CD4-positive, alpha-beta T cell (primary cell): ENCODE results near the gene COA5. TPM values are rescaled to one million over a fixed set of nuclear protein-coding genes. Genes with fewer than 3 reads are reported as not detected.
A peak's percentile ranks its signal among the peaks of the same experiment; 100 is the strongest.

Source experiments
- ATAC-seq: fragments of 200-7000 bp; cut with Tn5 transposase; one replicate; pipeline ENCODE4 v1.10.0; 2022; ENCODE audit warnings: mild to moderate bottlenecking; ENCODE audit not compliant: poor library complexity
- CTCF ChIA-PET: fragments of 350-600 bp; sonication (Branson Sonifier 250); formaldehyde crosslinking; loops from one replicate; lab custom pipeline; 2021; ENCODE audit warnings: antibody characterized with exemption, inconsistent platforms; lab: Charles Lee
- POLR2A ChIA-PET: fragments of 350-600 bp; sonication (Branson Sonifier 250); formaldehyde crosslinking; loops from one replicate; lab custom pipeline; 2021; ENCODE audit warnings: antibody characterized with exemption, inconsistent platforms; lab: Charles Lee
- DNase-seq, 14 experiments: peaks; one replicate each; pipeline ENCODE4 v3.0.0-alpha.2; 2013 to 2020; ENCODE audit warnings: mixed read lengths in 2 of 14
- H3K27ac ChIP-seq, 2 donors: one replicate each; pipeline versions ENCODE4 v1.5.1 to v1.7.0; 2013; ENCODE audit warnings: low read length in 2 of 2, low read depth in 1 of 2, mild to moderate bottlenecking in 1 of 2
- H3K27me3 ChIP-seq, 2 experiments: 1 replicate in 1 of 2; 2 replicates in 1 of 2; pipeline versions ENCODE4 v1.6.1 to v1.7.0; 2013; ENCODE audit warnings: low read length in 2 of 2, control low read depth in 1 of 2, mild to moderate bottlenecking in 1 of 2, moderate library complexity in 1 of 2; ENCODE audit not compliant: insufficient read depth in 2 of 2, control insufficient read depth in 1 of 2
- H3K36me3 ChIP-seq: one replicate; pipeline ENCODE4 v1.6.1; 2013; ENCODE audit warnings: low read length, control low read depth; ENCODE audit not compliant: insufficient read depth
- H3K4me1 ChIP-seq: one replicate; pipeline ENCODE4 v1.6.1; 2013; ENCODE audit warnings: low read length, control low read depth; ENCODE audit not compliant: insufficient read depth
- H3K4me3 ChIP-seq: one replicate; pipeline ENCODE4 v1.5.1; 2013; ENCODE audit warnings: mild to moderate bottlenecking, low read length, moderate library complexity
- H3K9me3 ChIP-seq, 2 experiments: 1 replicate in 1 of 2; 2 replicates in 1 of 2; pipeline versions ENCODE4 v1.6.1 to v1.7.0; 2013; ENCODE audit warnings: low read length in 2 of 2, mild to moderate bottlenecking in 2 of 2, control low read depth in 1 of 2, moderate library complexity in 1 of 2; ENCODE audit not compliant: control insufficient read depth in 1 of 2, insufficient read depth in 1 of 2
- H3K27ac Mint-ChIP-seq: one replicate; pipeline ENCODE4 v1.8.0; 2020; ENCODE audit warnings: mixed read lengths
- H3K27me3 Mint-ChIP-seq: one replicate; pipeline ENCODE4 v1.8.0; 2021; ENCODE audit warnings: mixed read lengths
- H3K36me3 Mint-ChIP-seq: one replicate; pipeline ENCODE4 v1.8.0; 2021; ENCODE audit warnings: low read depth, mixed read lengths
- H3K4me1 Mint-ChIP-seq: one replicate; pipeline ENCODE4 v1.8.0; 2021; ENCODE audit warnings: low read depth, mixed read lengths
- H3K4me3 Mint-ChIP-seq: one replicate; pipeline ENCODE4 v1.8.0; 2020; ENCODE audit warnings: mild to moderate bottlenecking, mixed read lengths
- H3K9me3 Mint-ChIP-seq: one replicate; pipeline ENCODE4 v1.8.0; 2020; ENCODE audit warnings: mixed read lengths
- intact Hi-C, 2 experiments: fragments of 100-400 bp; cut with DNase I in 1 of 2; cut with micrococcal nuclease in 1 of 2; formaldehyde crosslinking; loops; one replicate each; pipeline versions ENCODE4 v1.15.1 to v1.9.0; 2023 to 2025; cut with DNase I, micrococcal nuclease
- total RNA-seq, 174 experiments: library from RNA in 2 of 174; stranded (reverse) in 2 of 174; gene quantifications; one replicate each; pipeline ENCODE4 v1.2.3 and lab custom pipeline; 2021 to 2026
- TF ChIP-seq, protein P1 (sequence below): fragments of 200-600 bp; IDR thresholded peaks from one replicate; pipeline ENCODE4 v1.8.0; 2022; ENCODE audit warnings: antibody characterized with exemption, mild to moderate bottlenecking

Gene COA5
- total RNA-seq, 2 experiments from 2014 or later, result 29.2 to 30.1 TPM

DNA sequence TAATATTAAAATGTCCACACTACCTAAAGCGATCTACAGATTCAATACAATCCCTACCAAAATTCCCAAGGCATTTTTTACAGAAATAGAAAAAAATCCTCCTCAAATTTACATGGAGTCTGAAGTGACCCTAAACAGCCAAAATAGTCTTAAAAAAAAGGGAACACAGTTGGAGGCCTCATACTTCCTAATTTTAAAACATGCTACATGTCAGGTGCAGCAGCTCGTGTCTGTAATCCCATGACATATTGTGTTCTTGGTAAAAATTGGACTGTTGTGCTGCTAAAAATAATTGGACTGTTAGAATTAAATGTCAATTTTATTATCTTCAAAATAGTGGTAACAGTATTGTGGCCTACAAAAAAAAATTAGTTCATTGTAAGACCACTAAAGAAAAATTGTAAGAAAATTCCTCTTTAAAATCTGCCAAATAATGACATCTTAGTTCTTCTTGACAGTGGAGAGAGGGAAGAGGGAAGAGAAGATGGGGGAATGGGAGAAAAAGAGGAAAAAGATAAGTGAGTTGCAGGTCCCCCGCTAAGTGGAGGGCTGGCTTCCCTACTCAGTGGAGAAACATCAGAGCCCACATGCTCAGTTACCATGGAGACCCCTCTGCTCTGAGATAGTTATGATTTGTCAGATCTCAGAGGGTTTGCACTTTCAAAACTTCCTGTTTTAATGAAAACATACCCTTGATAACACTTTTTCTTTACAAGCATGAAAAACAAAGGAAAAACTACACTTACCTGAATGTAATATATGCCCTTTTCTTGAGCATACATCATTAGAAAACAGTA lies 46.6 kb upstream of the COA5 start:
- intact Hi-C loops, result no loop called here
- Histone ChIP-seq H3K4me1 (peaks cover 27% of the 10 kb centered on the region), H3K4me3 (no peak overlapping the region), H3K36me3 (peaks cover 41% of the 10 kb centered on the region), H3K27me3 (no peaks in the 10 kb centered on the region), H3K27ac (peak overlapping the region; percentile 68 to 79), H3K9me3 (peaks cover 0 to 6% of the 10 kb centered on the region in 2 experiments)
- H3K9me3 Mint-ChIP-seq, result peaks cover 3% of the 10 kb centered on the region
- DNase-seq (peak in 6 of 14 experiments; percentile 31 to 79 (median 66)), ATAC-seq (peak; percentile 63)
- TF ChIP-seq, protein P1, sequence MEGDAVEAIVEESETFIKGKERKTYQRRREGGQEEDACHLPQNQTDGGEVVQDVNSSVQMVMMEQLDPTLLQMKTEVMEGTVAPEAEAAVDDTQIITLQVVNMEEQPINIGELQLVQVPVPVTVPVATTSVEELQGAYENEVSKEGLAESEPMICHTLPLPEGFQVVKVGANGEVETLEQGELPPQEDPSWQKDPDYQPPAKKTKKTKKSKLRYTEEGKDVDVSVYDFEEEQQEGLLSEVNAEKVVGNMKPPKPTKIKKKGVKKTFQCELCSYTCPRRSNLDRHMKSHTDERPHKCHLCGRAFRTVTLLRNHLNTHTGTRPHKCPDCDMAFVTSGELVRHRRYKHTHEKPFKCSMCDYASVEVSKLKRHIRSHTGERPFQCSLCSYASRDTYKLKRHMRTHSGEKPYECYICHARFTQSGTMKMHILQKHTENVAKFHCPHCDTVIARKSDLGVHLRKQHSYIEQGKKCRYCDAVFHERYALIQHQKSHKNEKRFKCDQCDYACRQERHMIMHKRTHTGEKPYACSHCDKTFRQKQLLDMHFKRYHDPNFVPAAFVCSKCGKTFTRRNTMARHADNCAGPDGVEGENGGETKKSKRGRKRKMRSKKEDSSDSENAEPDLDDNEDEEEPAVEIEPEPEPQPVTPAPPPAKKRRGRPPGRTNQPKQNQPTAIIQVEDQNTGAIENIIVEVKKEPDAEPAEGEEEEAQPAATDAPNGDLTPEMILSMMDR, result no peak
- POLR2A ChIA-PET, result interaction anchor here (0.8 to 1.8 kb wide), 3 partner anchors 10 to 50 kb away, joined by 3 to 10 read pairs (median 3); no protein-coding TSS in a partner anchor
- peaks cover 86% of the 10 kb centered on the region for H3K36me3 Mint-ChIP-seq
- no peaks in the 10 kb centered on the region for H3K27me3 Mint-ChIP-seq
- H3K27ac Mint-ChIP-seq, result peak overlapping the region; percentile 92
- H3K4me3 Mint-ChIP-seq, result peak overlapping the region; percentile 81
- H3K4me1 Mint-ChIP-seq, result peaks cover 93% of the 10 kb centered on the region
- CTCF ChIA-PET, result no interaction called here

DNA sequence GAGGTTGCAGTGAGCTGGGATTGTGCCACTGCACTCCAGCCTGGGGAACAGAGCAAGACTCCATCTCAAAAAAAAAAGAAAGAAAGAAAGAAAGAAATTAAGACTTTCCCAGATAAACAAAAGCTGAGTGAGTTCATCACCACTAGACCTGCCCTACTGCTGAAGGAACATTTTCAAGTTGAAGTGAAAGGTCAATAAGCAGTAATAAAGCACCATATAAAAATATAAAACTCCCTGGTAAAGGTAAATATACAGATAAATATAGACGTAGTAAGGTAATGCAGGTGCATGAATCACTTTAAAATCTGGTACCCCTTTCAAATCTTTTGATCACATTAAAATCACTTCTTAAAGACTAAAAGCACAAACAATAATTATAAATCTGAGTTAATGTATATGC lies 42.7 kb upstream of the COA5 start:
- ATAC-seq, result no peak
- Histone ChIP-seq H3K27ac (no peak overlapping the region), H3K4me1 (peaks cover 23% of the 10 kb centered on the region), H3K36me3 (peaks cover 62% of the 10 kb centered on the region), H3K4me3 (no peak overlapping the region), H3K9me3 (peaks cover 0 to 6% of the 10 kb centered on the region in 2 experiments), H3K27me3 (no peaks in the 10 kb centered on the region)
- Mint-ChIP-seq H3K4me1 (peaks cover 78% of the 10 kb centered on the region), H3K9me3 (peaks cover 5% of the 10 kb centered on the region), H3K27me3 (no peaks in the 10 kb centered on the region), H3K27ac (peak overlapping the region; percentile 92), H3K4me3 (peak overlapping the region; percentile 62), H3K36me3 (peaks cover 95% of the 10 kb centered on the region)
- intact Hi-C loops, result no loop called here
- TF ChIP-seq, protein P1, result no peak
- POLR2A ChIA-PET, result no interaction called here
- no peak for DNase-seq
- CTCF ChIA-PET, result no interaction called here

DNA sequence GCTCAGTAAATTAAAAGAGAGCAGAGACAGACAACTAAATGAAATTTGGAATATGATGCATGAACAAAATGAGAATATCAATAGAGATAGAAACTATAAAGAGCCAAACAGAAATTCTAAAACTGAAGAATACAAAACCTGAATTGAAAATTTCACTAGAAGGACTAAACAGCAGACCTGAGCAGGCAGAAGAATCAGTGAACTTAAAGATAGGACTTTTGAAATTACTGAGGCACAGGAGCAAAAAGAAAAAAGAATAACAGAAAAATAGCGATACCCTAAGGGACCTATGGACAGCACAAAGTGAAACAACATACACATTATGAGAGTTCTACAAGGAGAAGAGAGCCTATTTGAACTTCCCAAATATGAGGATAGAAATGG lies 41.7 kb upstream of the COA5 start:
- peaks cover 61% of the 10 kb centered on the region for H3K36me3 ChIP-seq
- Mint-ChIP-seq H3K4me1 (peaks cover 68% of the 10 kb centered on the region), H3K27ac (peak overlapping the region; percentile 92), H3K36me3 (peaks cover 95% of the 10 kb centered on the region), H3K4me3 (peak overlapping the region; percentile 36), H3K9me3 (peaks cover 5% of the 10 kb centered on the region), H3K27me3 (no peaks in the 10 kb centered on the region)
- ATAC-seq (no peak), DNase-seq (no peak)
- peaks cover 0 to 6% of the 10 kb centered on the region in 2 experiments for H3K9me3 ChIP-seq
- H3K4me3 ChIP-seq, result no peak overlapping the region
- ChIA-PET POLR2A (interaction anchor here (1.0 to 1.9 kb wide), 23 partner anchors 10 to 505 kb away, joined by 3 to 30 read pairs (median 5); partner anchors contain the start of genes C2orf15, LIPT1, MGAT4A and TSGA10), CTCF (interaction anchor here (0.7 to 2.0 kb wide), 44 partner anchors 11 to 530 kb away, joined by 3 to 67 read pairs (median 5); partner anchors contain the start of genes COA5, MGAT4A, MITD1 and UNC50)
- H3K27ac ChIP-seq, result no peak overlapping the region
- intact Hi-C loops, result loop anchor here (1.0 to 10.0 kb wide), 11 partner anchors 15 to 531 kb away; partner anchors contain the start of genes MITD1 (in 1 of the 2) and MRPL30 (in 1 of the 2)
- peaks cover 21% of the 10 kb centered on the region for H3K4me1 ChIP-seq
- TF ChIP-seq, protein P1, result no peak
- no peaks in the 10 kb centered on the region for H3K27me3 ChIP-seq
